K562 (cell line): ENCODE data around the gene CACNA1I.
A peak's percentile ranks its signal among the peaks of the same experiment; 100 is the strongest.

Experiments used
- NONO ChIP-seq, 2 experiments: fragments of 200-400 bp in 1 of 2; fragments of 450-650 bp in 1 of 2; formaldehyde crosslinking in 1 of 2; IDR thresholded peaks; 2 replicates each; pipeline ENCODE4 v1.6.1; 2017; ENCODE audit warnings: low read depth in 2 of 2, mild to moderate bottlenecking in 2 of 2, moderate library complexity in 2 of 2, low read length in 1 of 2
- POLR2AphosphoS5 ChIP-seq: IDR thresholded peaks from 2 replicates; pipeline ENCODE4 v1.6.1; 2011; ENCODE audit warnings: mild to moderate bottlenecking, low read depth, low read length, moderate library complexity; ENCODE audit not compliant: control insufficient read depth, insufficient read depth
- SNIP1 ChIP-seq: fragments of 450-650 bp; IDR thresholded peaks from 2 replicates; pipeline ENCODE4 v1.7.1; 2017; ENCODE audit warnings: low read depth, mild to moderate bottlenecking
- SREBF2 ChIP-seq: sonication (generic); formaldehyde crosslinking; IDR thresholded peaks from 2 replicates; pipeline ENCODE4 v1.4.0; 2020; ENCODE audit warnings: mild to moderate bottlenecking, missing genetic modification reagents
- ZFP36 ChIP-seq: fragments of 150-350 bp; IDR thresholded peaks from 2 replicates; pipeline ENCODE4 v1.6.1; 2018; ENCODE audit warnings: low read length, low read depth; ENCODE audit not compliant: partially characterized antibody
- TF ChIP-seq, protein P1 (sequence below): fragments of 450-650 bp; formaldehyde crosslinking; IDR thresholded peaks from 2 replicates; pipeline ENCODE4 v1.4.0; 2020; ENCODE audit warnings: mild to moderate bottlenecking, moderate library complexity
- TF ChIP-seq, protein P2 (sequence below), 2 experiments: fragments of 450-650 bp in 1 of 2; IDR thresholded peaks; 2 replicates each; pipeline ENCODE4 v1.6.1; 2011 to 2017; ENCODE audit warnings: low read depth in 2 of 2, antibody characterized with exemption in 1 of 2, borderline replicate concordance in 1 of 2, low read length in 1 of 2, mild to moderate bottlenecking in 1 of 2, mixed read lengths in 1 of 2; ENCODE audit not compliant: control insufficient read depth in 1 of 2

DNA sequence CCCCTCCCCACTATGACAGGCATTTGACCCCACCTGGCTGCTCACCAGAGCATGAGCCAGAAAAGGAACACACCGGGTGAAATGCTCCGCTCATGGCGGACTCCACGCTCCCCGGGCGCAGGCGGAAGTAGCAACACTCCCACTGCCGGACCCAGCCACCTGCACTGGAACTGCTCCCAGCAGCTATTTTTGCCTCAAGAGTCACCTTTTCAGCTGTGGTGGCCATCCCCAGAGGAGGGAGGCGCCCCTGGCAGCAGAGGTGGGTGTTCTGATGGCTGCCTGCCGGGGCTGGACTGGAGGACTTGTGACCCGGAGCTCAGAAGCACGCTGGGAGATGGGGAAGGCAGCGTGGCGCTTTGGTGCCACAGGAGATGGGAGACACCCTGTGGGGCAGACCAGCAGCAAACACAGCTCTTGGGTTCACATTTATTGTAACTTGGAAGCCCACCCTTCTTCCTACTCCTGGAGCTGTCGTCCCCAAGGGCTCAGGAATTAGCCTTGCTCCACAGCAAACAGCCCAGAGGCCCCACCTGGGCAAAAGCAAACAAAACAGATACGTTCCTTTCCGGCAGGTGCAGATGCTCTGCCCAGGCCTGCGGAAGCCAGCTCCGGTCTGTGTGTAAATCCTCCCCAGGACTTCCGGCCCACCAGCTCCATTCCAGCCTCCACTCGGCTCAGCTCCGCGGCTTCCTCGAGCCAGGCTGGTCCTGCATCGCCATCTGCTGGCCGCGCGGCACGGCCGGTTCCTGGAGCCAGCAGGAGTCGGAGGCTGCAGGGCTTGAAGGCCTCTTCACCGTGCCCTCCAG lies 41.7 kb upstream of the CACNA1I start:
- TF ChIP-seq SREBF2 (CRISPR knock-in tag) (no peak), ZFP36 (no peak), NONO (IDR thresholded peaks at IDR 0.05; ENCODE audit: low read depth in 2 of 2, low read length in 1 of 2) (peak in 1 of 2 experiments; percentile 82; a peak in 2 of 4 replicates), SNIP1 (no peak), POLR2AphosphoS5 (peak; percentile 41; the same call in 1 of the 2 replicates)
- TF ChIP-seq, protein P1, sequence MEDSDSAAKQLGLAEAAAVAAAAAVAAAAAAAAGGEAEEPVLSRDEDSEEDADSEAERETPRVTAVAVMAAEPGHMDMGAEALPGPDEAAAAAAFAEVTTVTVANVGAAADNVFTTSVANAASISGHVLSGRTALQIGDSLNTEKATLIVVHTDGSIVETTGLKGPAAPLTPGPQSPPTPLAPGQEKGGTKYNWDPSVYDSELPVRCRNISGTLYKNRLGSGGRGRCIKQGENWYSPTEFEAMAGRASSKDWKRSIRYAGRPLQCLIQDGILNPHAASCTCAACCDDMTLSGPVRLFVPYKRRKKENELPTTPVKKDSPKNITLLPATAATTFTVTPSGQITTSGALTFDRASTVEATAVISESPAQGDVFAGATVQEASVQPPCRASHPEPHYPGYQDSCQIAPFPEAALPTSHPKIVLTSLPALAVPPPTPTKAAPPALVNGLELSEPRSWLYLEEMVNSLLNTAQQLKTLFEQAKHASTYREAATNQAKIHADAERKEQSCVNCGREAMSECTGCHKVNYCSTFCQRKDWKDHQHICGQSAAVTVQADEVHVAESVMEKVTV (CRISPR knock-in tag), result peak; percentile 85
- TF ChIP-seq, protein P2, sequence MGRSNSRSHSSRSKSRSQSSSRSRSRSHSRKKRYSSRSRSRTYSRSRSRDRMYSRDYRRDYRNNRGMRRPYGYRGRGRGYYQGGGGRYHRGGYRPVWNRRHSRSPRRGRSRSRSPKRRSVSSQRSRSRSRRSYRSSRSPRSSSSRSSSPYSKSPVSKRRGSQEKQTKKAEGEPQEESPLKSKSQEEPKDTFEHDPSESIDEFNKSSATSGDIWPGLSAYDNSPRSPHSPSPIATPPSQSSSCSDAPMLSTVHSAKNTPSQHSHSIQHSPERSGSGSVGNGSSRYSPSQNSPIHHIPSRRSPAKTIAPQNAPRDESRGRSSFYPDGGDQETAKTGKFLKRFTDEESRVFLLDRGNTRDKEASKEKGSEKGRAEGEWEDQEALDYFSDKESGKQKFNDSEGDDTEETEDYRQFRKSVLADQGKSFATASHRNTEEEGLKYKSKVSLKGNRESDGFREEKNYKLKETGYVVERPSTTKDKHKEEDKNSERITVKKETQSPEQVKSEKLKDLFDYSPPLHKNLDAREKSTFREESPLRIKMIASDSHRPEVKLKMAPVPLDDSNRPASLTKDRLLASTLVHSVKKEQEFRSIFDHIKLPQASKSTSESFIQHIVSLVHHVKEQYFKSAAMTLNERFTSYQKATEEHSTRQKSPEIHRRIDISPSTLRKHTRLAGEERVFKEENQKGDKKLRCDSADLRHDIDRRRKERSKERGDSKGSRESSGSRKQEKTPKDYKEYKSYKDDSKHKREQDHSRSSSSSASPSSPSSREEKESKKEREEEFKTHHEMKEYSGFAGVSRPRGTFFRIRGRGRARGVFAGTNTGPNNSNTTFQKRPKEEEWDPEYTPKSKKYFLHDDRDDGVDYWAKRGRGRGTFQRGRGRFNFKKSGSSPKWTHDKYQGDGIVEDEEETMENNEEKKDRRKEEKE (IDR thresholded peaks at IDR 0.05; ENCODE audit: borderline replicate concordance in 1 of 2, control insufficient read depth in 1 of 2, low read depth in 2 of 2, low read length in 1 of 2), result no peak
